GM12878 (cell line): ENCODE data around the gene KARS1. TPM values are rescaled to one million over a fixed set of nuclear protein-coding genes. Genes with fewer than 3 reads are reported as not detected.

Experiments
- ATF3 ChIP-seq: IDR thresholded peaks from 2 replicates; pipeline ENCODE4 v1.6.1; 2011; ENCODE audit warnings: low read depth, mild to moderate bottlenecking, low read length, moderate library complexity, borderline replicate concordance; ENCODE audit errors: extremely low read depth
- BRCA1 ChIP-seq: IDR thresholded peaks from 2 replicates; pipeline ENCODE4 v1.6.1; 2011; ENCODE audit warnings: low read depth, low read length, improper control_type of control experiment
- CBX5 ChIP-seq: sonication (generic); IDR thresholded peaks from 2 replicates; pipeline ENCODE4 v1.6.1; 2016; ENCODE audit warnings: low read depth, moderate library complexity, mild to moderate bottlenecking, inconsistent platforms
- CREM ChIP-seq: IDR thresholded peaks from 2 replicates; pipeline ENCODE4 v1.6.1; 2014; ENCODE audit warnings: antibody characterized with exemption, low read depth
- EGR1 ChIP-seq, 2 experiments: IDR thresholded peaks; 1 replicate in 1 of 2; 2 replicates in 1 of 2; pipeline ENCODE4 v1.6.1; 2011 to 2012; ENCODE audit warnings: low read depth in 2 of 2, low read length in 2 of 2, borderline replicate concordance in 1 of 2, mild to moderate bottlenecking in 1 of 2, moderate library complexity in 1 of 2
- EP300 ChIP-seq, 2 experiments: fragments of 150-350 bp in 1 of 2; IDR thresholded peaks; 2 replicates each; pipeline ENCODE4 v1.6.1; 2011 to 2012; ENCODE audit warnings: low read depth in 2 of 2, low read length in 2 of 2, borderline replicate concordance in 1 of 2, improper control_type of control experiment in 1 of 2, inconsistent platforms in 1 of 2; ENCODE audit not compliant: control insufficient read depth in 1 of 2
- HDAC6 ChIP-seq: fragments of 200-600 bp; sonication (generic); IDR thresholded peaks from one replicate; pipeline ENCODE4 v1.8.0; 2017; ENCODE audit warnings: antibody characterized with exemption; ENCODE audit not compliant: unreplicated experiment
- MEF2B ChIP-seq: fragments of 450-650 bp; IDR thresholded peaks from 2 replicates; pipeline ENCODE4 v1.6.1; 2018; ENCODE audit warnings: mild to moderate bottlenecking, moderate library complexity; ENCODE audit not compliant: partially characterized antibody, poor library complexity, severe bottlenecking
- MYB ChIP-seq: fragments of 150-350 bp; IDR thresholded peaks from 2 replicates; pipeline ENCODE4 v1.6.1; 2014; ENCODE audit warnings: mild to moderate bottlenecking, low read depth, low read length, borderline replicate concordance
- NFYA ChIP-seq: IDR thresholded peaks from 2 replicates; pipeline ENCODE4 v1.6.1; 2011; ENCODE audit warnings: low read depth, mild to moderate bottlenecking, low read length, improper control_type of control experiment, borderline replicate concordance
- PAX5 ChIP-seq: IDR thresholded peaks from 2 replicates; pipeline ENCODE4 v1.6.1; 2011; ENCODE audit warnings: low read depth, low read length, borderline replicate concordance
- PML ChIP-seq: IDR thresholded peaks from 2 replicates; pipeline ENCODE4 v1.6.1; 2012; ENCODE audit warnings: low read length, inconsistent platforms
- RFX5 ChIP-seq: IDR thresholded peaks from 2 replicates; pipeline ENCODE4 v1.6.1; 2011; ENCODE audit warnings: low read depth, low read length, improper control_type of control experiment
- SKIL ChIP-seq: fragments of 450-650 bp; IDR thresholded peaks from 2 replicates; pipeline ENCODE4 v1.6.1; 2017; ENCODE audit warnings: mild to moderate bottlenecking, low read depth, inconsistent platforms; ENCODE audit not compliant: poor library complexity, severe bottlenecking
- STAT1 ChIP-seq: fragments of 450-650 bp; conservative IDR thresholded peaks from 2 replicates; pipeline ENCODE4 v1.6.1; 2014; ENCODE audit warnings: antibody characterized with exemption, mild to moderate bottlenecking
- SUZ12 ChIP-seq: fragments of 200-600 bp; sonication (generic); IDR thresholded peaks from one replicate; pipeline ENCODE4 v1.6.1; 2018; ENCODE audit warnings: antibody characterized with exemption, mild to moderate bottlenecking; ENCODE audit not compliant: unreplicated experiment
- TCF3 ChIP-seq: IDR thresholded peaks from 2 replicates; pipeline ENCODE4 v1.6.1; 2012; ENCODE audit warnings: low read depth, mild to moderate bottlenecking, low read length, borderline replicate concordance; ENCODE audit not compliant: insufficient read depth
- WRNIP1 ChIP-seq: IDR thresholded peaks from 2 replicates; pipeline ENCODE4 v1.6.1; 2011; ENCODE audit warnings: low read depth, low read length, improper control_type of control experiment, borderline replicate concordance
- YY1 ChIP-seq: IDR thresholded peaks from 2 replicates; pipeline ENCODE4 v1.6.1; 2011; ENCODE audit warnings: low read depth, mild to moderate bottlenecking, low read length
- polyA plus RNA-seq, 11 experiments: library from polyadenylated mRNA; depleted of rRNA in 4 of 11; unstranded in 6 of 11; stranded (reverse) in 5 of 11; fragments of >200 nt; fragmentation: Nextera tagmentation in 4 of 11; fragmentation: Illumina TruSeq in 1 of 11; extraction: Ambion mirVana in 4 of 11; extraction: Trizol in 1 of 11; gene quantifications; 1 replicate in 1 of 11; 2 replicates in 10 of 11; pipeline versions ENCODE4 v1.2.1 to v1.2.3, GENCODE V29; 2011 to 2016; ENCODE audit warnings: inconsistent platforms in 2 of 11, missing spikeins in 2 of 11, low read depth in 1 of 11
- total RNA-seq, 4 experiments: library from RNA; depleted of rRNA in 3 of 4; stranded (reverse); fragments of >200 nt in 3 of 4; fragmentation: Illumina TruSeq in 1 of 4; extraction: Trizol in 1 of 4; gene quantifications; 2 replicates each; pipeline versions ENCODE4 v1.2.1 to v1.2.3, GENCODE V29; 2013 to 2021
- TF ChIP-seq, protein P1 (sequence below): fragments of 450-650 bp; IDR thresholded peaks from 2 replicates; pipeline ENCODE4 v1.6.1; 2017; ENCODE audit warnings: mild to moderate bottlenecking, moderate library complexity
- TF ChIP-seq, protein P2 (sequence below): fragments of 450-650 bp; conservative IDR thresholded peaks from 2 replicates; pipeline ENCODE4 v1.6.1; 2017; ENCODE audit warnings: mild to moderate bottlenecking, moderate library complexity

Gene KARS1
- total and polyA plus RNA-seq, 10 of the 15 experiments (the other 5 are each of a cell fraction or from before 2014, with no cell fraction given) = 187 to 312 (median 211) TPM

- TF ChIP-seq, protein P1, sequence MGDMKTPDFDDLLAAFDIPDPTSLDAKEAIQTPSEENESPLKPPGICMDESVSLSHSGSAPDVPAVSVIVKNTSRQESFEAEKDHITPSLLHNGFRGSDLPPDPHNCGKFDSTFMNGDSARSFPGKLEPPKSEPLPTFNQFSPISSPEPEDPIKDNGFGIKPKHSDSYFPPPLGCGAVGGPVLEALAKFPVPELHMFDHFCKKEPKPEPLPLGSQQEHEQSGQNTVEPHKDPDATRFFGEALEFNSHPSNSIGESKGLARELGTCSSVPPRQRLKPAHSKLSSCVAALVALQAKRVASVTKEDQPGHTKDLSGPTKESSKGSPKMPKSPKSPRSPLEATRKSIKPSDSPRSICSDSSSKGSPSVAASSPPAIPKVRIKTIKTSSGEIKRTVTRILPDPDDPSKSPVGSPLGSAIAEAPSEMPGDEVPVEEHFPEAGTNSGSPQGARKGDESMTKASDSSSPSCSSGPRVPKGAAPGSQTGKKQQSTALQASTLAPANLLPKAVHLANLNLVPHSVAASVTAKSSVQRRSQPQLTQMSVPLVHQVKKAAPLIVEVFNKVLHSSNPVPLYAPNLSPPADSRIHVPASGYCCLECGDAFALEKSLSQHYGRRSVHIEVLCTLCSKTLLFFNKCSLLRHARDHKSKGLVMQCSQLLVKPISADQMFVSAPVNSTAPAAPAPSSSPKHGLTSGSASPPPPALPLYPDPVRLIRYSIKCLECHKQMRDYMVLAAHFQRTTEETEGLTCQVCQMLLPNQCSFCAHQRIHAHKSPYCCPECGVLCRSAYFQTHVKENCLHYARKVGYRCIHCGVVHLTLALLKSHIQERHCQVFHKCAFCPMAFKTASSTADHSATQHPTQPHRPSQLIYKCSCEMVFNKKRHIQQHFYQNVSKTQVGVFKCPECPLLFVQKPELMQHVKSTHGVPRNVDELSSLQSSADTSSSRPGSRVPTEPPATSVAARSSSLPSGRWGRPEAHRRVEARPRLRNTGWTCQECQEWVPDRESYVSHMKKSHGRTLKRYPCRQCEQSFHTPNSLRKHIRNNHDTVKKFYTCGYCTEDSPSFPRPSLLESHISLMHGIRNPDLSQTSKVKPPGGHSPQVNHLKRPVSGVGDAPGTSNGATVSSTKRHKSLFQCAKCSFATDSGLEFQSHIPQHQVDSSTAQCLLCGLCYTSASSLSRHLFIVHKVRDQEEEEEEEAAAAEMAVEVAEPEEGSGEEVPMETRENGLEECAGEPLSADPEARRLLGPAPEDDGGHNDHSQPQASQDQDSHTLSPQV = no peak
- no peak for TF ChIP-seq STAT1
- TF ChIP-seq SKIL = no peak
- no peak; the same call in 1 of the 2 replicates for TF ChIP-seq PML
- TF ChIP-seq NFYA = no peak
- TF ChIP-seq MEF2B = peak; percentile 70
- no peak for TF ChIP-seq RFX5
- no peak for TF ChIP-seq SUZ12
- TF ChIP-seq WRNIP1 = no peak
- no peak for TF ChIP-seq BRCA1
- no peak for TF ChIP-seq EGR1 (IDR thresholded peaks at IDR 0.05; ENCODE audit: borderline replicate concordance in 1 of 2, low read depth in 2 of 2, low read length in 2 of 2)
- no peak for TF ChIP-seq ATF3
- no peak for TF ChIP-seq PAX5
- TF ChIP-seq YY1 = 0 out of 2 replicates have a peak, but pooled peaks have one; percentile 39
- 0 out of 2 replicates have a peak, but pooled peaks have one; percentile 34 for TF ChIP-seq CREM
- TF ChIP-seq CBX5 = no peak
- TF ChIP-seq MYB = no peak
- TF ChIP-seq HDAC6 = no peak
- TF ChIP-seq TCF3 = no peak
- TF ChIP-seq, protein P2, sequence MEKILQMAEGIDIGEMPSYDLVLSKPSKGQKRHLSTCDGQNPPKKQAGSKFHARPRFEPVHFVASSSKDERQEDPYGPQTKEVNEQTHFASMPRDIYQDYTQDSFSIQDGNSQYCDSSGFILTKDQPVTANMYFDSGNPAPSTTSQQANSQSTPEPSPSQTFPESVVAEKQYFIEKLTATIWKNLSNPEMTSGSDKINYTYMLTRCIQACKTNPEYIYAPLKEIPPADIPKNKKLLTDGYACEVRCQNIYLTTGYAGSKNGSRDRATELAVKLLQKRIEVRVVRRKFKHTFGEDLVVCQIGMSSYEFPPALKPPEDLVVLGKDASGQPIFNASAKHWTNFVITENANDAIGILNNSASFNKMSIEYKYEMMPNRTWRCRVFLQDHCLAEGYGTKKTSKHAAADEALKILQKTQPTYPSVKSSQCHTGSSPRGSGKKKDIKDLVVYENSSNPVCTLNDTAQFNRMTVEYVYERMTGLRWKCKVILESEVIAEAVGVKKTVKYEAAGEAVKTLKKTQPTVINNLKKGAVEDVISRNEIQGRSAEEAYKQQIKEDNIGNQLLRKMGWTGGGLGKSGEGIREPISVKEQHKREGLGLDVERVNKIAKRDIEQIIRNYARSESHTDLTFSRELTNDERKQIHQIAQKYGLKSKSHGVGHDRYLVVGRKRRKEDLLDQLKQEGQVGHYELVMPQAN = no peak
- TF ChIP-seq EP300 (IDR thresholded peaks at IDR 0.05; ENCODE audit: borderline replicate concordance in 1 of 2, control insufficient read depth in 1 of 2, low read depth in 2 of 2, low read length in 2 of 2) = no peak
These were observed 26.3 kb downstream of the KARS1 start (continued) for GRCh38 chr16:75621170-75621477.
